ENCODE data around the gene HDAC4.

GRCh38 chr2:239236043-239236807 lies 164.6 kb downstream of the HDAC4 start:
- no peak for TF ChIP-seq POLR2A (IDR thresholded peaks at IDR 0.05)
- no peak for TF ChIP-seq CTCF (IDR thresholded peaks at IDR 0.05)
